COLO668 (cell line): ENCODE measurements around the gene CAPN15.
"Not testable (repeated sequence)": the region's sequence is repeated elsewhere in the genome, so short reads cannot be mapped to it uniquely, and the experiment has no call there.

Experiments used
- DNase-seq: peaks from one replicate; lab custom pipeline; 2025; ENCODE audit not compliant: unreplicated experiment; lab: John Stamatoyannopoulos, UW

Gene CAPN15

GRCh38 chr16:505479-506245 is 21.9 kb upstream of the CAPN15 start:
- DNase-seq = no peak

- no peak for DNase-seq
Observed at GRCh38 chr16:506246-506546, 21.3 kb upstream of the CAPN15 start.

- DNase-seq = not testable (repeated sequence)
Observed at GRCh38 chr16:507527-507926, 20.0 kb upstream of the CAPN15 start.

GRCh38 chr16:507996-508395 is 19.5 kb upstream of the CAPN15 start:
- DNase-seq = no peak

GRCh38 chr16:508884-509736 is 18.4 kb upstream of the CAPN15 start:
- DNase-seq = peak; percentile 63

- no peak for DNase-seq
Observed at GRCh38 chr16:510066-510825, 17.3 kb upstream of the CAPN15 start.

- DNase-seq = no peak
Observed at GRCh38 chr16:512802-513201, 14.7 kb upstream of the CAPN15 start.

GRCh38 chr16:513950-514349 is 13.6 kb upstream of the CAPN15 start:
- no peak for DNase-seq

GRCh38 chr16:515175-515938 is 12.2 kb upstream of the CAPN15 start:
- DNase-seq = no peak

- DNase-seq = no peak
Observed at GRCh38 chr16:515939-516226, 11.6 kb upstream of the CAPN15 start.

GRCh38 chr16:516301-516700 is 11.2 kb upstream of the CAPN15 start:
- DNase-seq = no peak

- no peak for DNase-seq
Observed at GRCh38 chr16:518858-519257, 8.7 kb upstream of the CAPN15 start.

- no peak for DNase-seq
Observed at GRCh38 chr16:519425-519824, 8.1 kb upstream of the CAPN15 start.

- DNase-seq = no peak
Observed at GRCh38 chr16:519841-520687, 7.4 kb upstream of the CAPN15 start.

- no peak for DNase-seq
Observed at GRCh38 chr16:520847-521246, 6.7 kb upstream of the CAPN15 start.

GRCh38 chr16:521381-522210 is 5.9 kb upstream of the CAPN15 start:
- DNase-seq = peak; percentile 64

GRCh38 chr16:522320-523096 is 5.0 kb upstream of the CAPN15 start:
- no peak for DNase-seq

- DNase-seq = no peak
Observed at GRCh38 chr16:523097-523741, 4.3 kb upstream of the CAPN15 start.
